GM19035 (cell line): Measurements from ENCODE around the gene PCSK6.

Experiments
- ATAC-seq: cut with Tn5 transposase; IDR thresholded peaks from one replicate; pipeline ENCODE4 v1.9.1; 2021; ENCODE audit not compliant: unreplicated experiment

PCSK6 gene

GRCh38 chr15:101489599-101490407, at the start of gene PCSK6:
Gene PCSK6 (minus strand): TSS chr15:101489707. CDS start chr15:101489670, 37 bp downstream.
- no peak for ATAC-seq

GRCh38 chr15:101538996-101539395, 49.5 kb upstream of the PCSK6 start:
- ATAC-seq, result no peak

GRCh38 chr15:101538177-101538576, 48.7 kb upstream of the PCSK6 start:
- ATAC-seq, result no peak

- no peak for ATAC-seq
These were observed 48.1 kb upstream of the PCSK6 start for GRCh38 chr15:101537483-101538080.

GRCh38 chr15:101536875-101537405, 47.4 kb upstream of the PCSK6 start:
- no peak for ATAC-seq

- ATAC-seq, result no peak
These were observed 46.8 kb upstream of the PCSK6 start for GRCh38 chr15:101536166-101536874.

GRCh38 chr15:101535170-101535902, 45.8 kb upstream of the PCSK6 start:
- ATAC-seq, result no peak

GRCh38 chr15:101534376-101534970, 45.0 kb upstream of the PCSK6 start:
- no peak for ATAC-seq

- ATAC-seq, result no peak
These were observed 44.0 kb upstream of the PCSK6 start for GRCh38 chr15:101533371-101534140.

- no peak for ATAC-seq
These were observed 43.4 kb upstream of the PCSK6 start for GRCh38 chr15:101532865-101533264.

GRCh38 chr15:101531170-101531569, 41.7 kb upstream of the PCSK6 start:
- no peak for ATAC-seq

- ATAC-seq, result no peak
These were observed 40.9 kb upstream of the PCSK6 start for GRCh38 chr15:101530224-101530958.

GRCh38 chr15:101528917-101529299, 39.4 kb upstream of the PCSK6 start:
- ATAC-seq, result no peak

GRCh38 chr15:101528108-101528916, 38.8 kb upstream of the PCSK6 start:
- ATAC-seq, result no peak

- no peak for ATAC-seq
These were observed 37.4 kb upstream of the PCSK6 start for GRCh38 chr15:101526890-101527289.

- no peak for ATAC-seq
These were observed 36.9 kb upstream of the PCSK6 start for GRCh38 chr15:101526442-101526841.

GRCh38 chr15:101526021-101526420, 36.5 kb upstream of the PCSK6 start:
- no peak for ATAC-seq

- no peak for ATAC-seq
These were observed 35.7 kb upstream of the PCSK6 start for GRCh38 chr15:101525087-101525669.
